Activated CD8-positive, alpha-beta memory T cell treated with anti-CD3 and anti-CD28 coated beads for 48 hours (primary cell): ENCODE measurements around the gene KRT32.

ENCODE experiments used
- DNase-seq, 3 experiments: peaks; one replicate each; pipeline ENCODE4 v3.0.0-alpha.2; 2020; ENCODE audit warnings: low read depth in 2 of 3, low spot score in 2 of 3

Gene KRT32

GRCh38 chr17:41464682-41465081 is 2.5 kb downstream of the KRT32 start:
- DNase-seq = no peak

- no peak for DNase-seq
These were observed 3.0 kb downstream of the KRT32 start for GRCh38 chr17:41464173-41464572.

GRCh38 chr17:41463746-41464145 is 3.4 kb downstream of the KRT32 start:
- no peak for DNase-seq

GRCh38 chr17:41462705-41463104 is 4.5 kb downstream of the KRT32 start:
- DNase-seq = no peak

GRCh38 chr17:41457676-41458075 is 9.5 kb downstream of the KRT32 start:
- DNase-seq = no peak

GRCh38 chr17:41456204-41456603 is 11.0 kb downstream of the KRT32 start:
- no peak for DNase-seq

- DNase-seq = no peak
These were observed 11.9 kb downstream of the KRT32 start for GRCh38 chr17:41455236-41455635.

- no peak for DNase-seq
These were observed 14.1 kb downstream of the KRT32 start for GRCh38 chr17:41453066-41453465.

GRCh38 chr17:41452281-41452680 is 14.9 kb downstream of the KRT32 start:
- DNase-seq = no peak

GRCh38 chr17:41451154-41451728 is 15.9 kb downstream of the KRT32 start:
- DNase-seq = no peak

GRCh38 chr17:41449008-41449407 is 18.2 kb downstream of the KRT32 start:
- DNase-seq = no peak

GRCh38 chr17:41448506-41448905 is 18.7 kb downstream of the KRT32 start:
- DNase-seq = no peak

GRCh38 chr17:41446806-41447205 is 20.4 kb downstream of the KRT32 start:
- DNase-seq = no peak

- DNase-seq = no peak
These were observed 22.5 kb downstream of the KRT32 start for GRCh38 chr17:41444640-41445039.

GRCh38 chr17:41444186-41444585 is 23.0 kb downstream of the KRT32 start:
- no peak for DNase-seq

- no peak for DNase-seq
These were observed 24.4 kb downstream of the KRT32 start for GRCh38 chr17:41442739-41443138.

- no peak for DNase-seq
These were observed 26.6 kb downstream of the KRT32 start, which contains the start of gene KRT38 for GRCh38 chr17:41440531-41441033. Gene KRT38 (minus strand): TSS chr17:41440983. CDS start chr17:41440921, 62 bp downstream.

GRCh38 chr17:41439375-41439774 is 27.8 kb downstream of the KRT32 start:
- DNase-seq = no peak

GRCh38 chr17:41437769-41438168 is 29.4 kb downstream of the KRT32 start:
- DNase-seq = no peak

- DNase-seq = no peak
These were observed 29.9 kb downstream of the KRT32 start for GRCh38 chr17:41437254-41437653.

GRCh38 chr17:41434415-41434814 is 32.8 kb downstream of the KRT32 start:
- DNase-seq = no peak

- no peak for DNase-seq
These were observed 33.2 kb downstream of the KRT32 start for GRCh38 chr17:41434005-41434404.

GRCh38 chr17:41433586-41433985 is 33.6 kb downstream of the KRT32 start:
- no peak for DNase-seq
